Stomach (tissue), 9 donors: Measurements from ENCODE around the gene AIG1. TPM values are rescaled to one million over a fixed set of nuclear protein-coding genes. Genes with fewer than 3 reads are reported as not detected.

ENCODE experiments used
- DNase-seq, 2 donors: peaks; one replicate each; pipeline versions ENCODE4 v3.0.0 to v3.0.0-alpha.2; 2013 to 2019
- H3K27ac ChIP-seq, 5 donors: fragments of 200-600 bp in 4 of 5; sonication (generic) in 4 of 5; one replicate each; pipeline ENCODE4 v1.5.1; 2013 to 2019; ENCODE audit warnings: mild to moderate bottlenecking in 1 of 5, moderate library complexity in 1 of 5
- H3K27me3 ChIP-seq, 3 donors: fragments of 200-600 bp; sonication (generic); one replicate each; pipeline ENCODE4 v1.5.1; 2017 to 2019; ENCODE audit warnings: mixed run types in 1 of 3
- H3K36me3 ChIP-seq, 4 donors: fragments of 200-600 bp; sonication (generic); 1 replicate in 3 of 4; 2 replicates in 1 of 4; pipeline ENCODE4 v1.5.1; 2016 to 2019
- H3K4me1 ChIP-seq, 4 donors: fragments of 200-600 bp; sonication (generic); one replicate each; pipeline ENCODE4 v1.5.1; 2016 to 2019
- H3K4me3 ChIP-seq, 4 donors: fragments of 200-600 bp; sonication (generic) in 3 of 4; one replicate each; pipeline ENCODE4 v1.5.1; 2016 to 2019; ENCODE audit warnings: mild to moderate bottlenecking in 1 of 4
- H3K9me3 ChIP-seq, 4 donors: fragments of 200-600 bp; sonication (generic); one replicate each; pipeline ENCODE4 v1.5.1; 2016 to 2019
- CTCF ChIP-seq, 7 experiments: fragments of 450-650 bp in 4 of 7; fragments of 200-600 bp in 3 of 7; sonication (generic) in 3 of 7; IDR thresholded peaks; one replicate each; pipeline ENCODE4 v1.5.1; 2016 to 2019; ENCODE audit warnings: antibody characterized with exemption in 7 of 7, control low read depth in 2 of 7, mild to moderate bottlenecking in 1 of 7
- EP300 ChIP-seq: sonication (generic); formaldehyde crosslinking; IDR thresholded peaks from one replicate; pipeline ENCODE4 v1.6.1; 2017; ENCODE audit warnings: antibody characterized with exemption
- POLR2A ChIP-seq, 4 donors: fragments of 450-650 bp; IDR thresholded peaks; one replicate each; pipeline ENCODE4 v1.6.1; 2016; ENCODE audit warnings: antibody characterized with exemption in 4 of 4, control low read depth in 2 of 4, mild to moderate bottlenecking in 1 of 4, moderate library complexity in 1 of 4
- POLR2AphosphoS5 ChIP-seq, 3 donors: sonication (generic); formaldehyde crosslinking; IDR thresholded peaks; one replicate each; pipeline ENCODE4 v1.6.1; 2016; ENCODE audit warnings: antibody characterized with exemption in 3 of 3
- WGBS, 5 donors: extraction: QIAGEN DNeasy Blood & Tissue Kit in 3 of 5; methylation state at CpG; one replicate each; pipeline versions ENCODE4 v1.1.5 to v1.1.7; 2013 to 2018; 5-methylcytosine and 5-hydroxymethylcytosine counted together
- intact Hi-C: fragments of 100-400 bp; cut with DNase I; formaldehyde crosslinking; loops from one replicate; pipeline ENCODE4 v1.15.1; 2023; ENCODE audit warnings: low total_unique reads
- polyA plus RNA-seq, 3 donors: library from polyadenylated mRNA; stranded (reverse); fragments of 200-250 nt; gene quantifications; one replicate each; pipeline ENCODE4 v1.2.3, GENCODE V29; 2013
- total RNA-seq, 5 donors: library from RNA; depleted of rRNA; stranded (reverse); fragments of >200 nt; gene quantifications; one replicate each; pipeline versions ENCODE4 v1.1.0 to v1.2.3, GENCODE V29; 2014 to 2016
- donor health status: healthy with polysubstance abuse.
- donor health status: Bipolar disorder and iron deficiency.
- donor health status: healthy.

The AIG1 gene
- total and polyA plus RNA-seq, 8 donors, result 10.8 to 220 (median 29.7) TPM; not detected in 1

- intact Hi-C loops, result no loop called here
- no peaks in the 10 kb centered on the region for H3K27me3 ChIP-seq
- H3K36me3 ChIP-seq, result peaks cover 0 to 23% (median 0%) of the 10 kb centered on the region in 4 donors
- 92 to 98% (median 96%) methylated on average over 3 of the region's 3 CpGs for WGBS, 5 donors
- no peak for DNase-seq
- no peak overlapping the region for H3K4me3 ChIP-seq
- H3K9me3 ChIP-seq, result peaks cover 0 to 9% (median 5%) of the 10 kb centered on the region in 4 donors
- no peak overlapping the region for H3K27ac ChIP-seq
- H3K4me1 ChIP-seq, result no peaks in the 10 kb centered on the region
- TF ChIP-seq CTCF (IDR thresholded peaks at IDR 0.05), result no peak
- TF ChIP-seq POLR2AphosphoS5 (IDR thresholded peaks at IDR 0.05), result no peak
These were observed 118.4 kb downstream of the AIG1 start for GRCh38 chr6:143179096-143179495.

- 73 to 90% (median 82%) methylated on average over 3 of the region's 3 CpGs for WGBS, 5 donors
- no peaks in the 10 kb centered on the region for H3K4me1 ChIP-seq
- DNase-seq, result no peak
- no peaks in the 10 kb centered on the region for H3K27me3 ChIP-seq
- intact Hi-C loops, result no loop called here
- no peak overlapping the region for H3K27ac ChIP-seq
- no peak overlapping the region for H3K4me3 ChIP-seq
- H3K36me3 ChIP-seq, result peaks cover 0 to 15% (median 0%) of the 10 kb centered on the region in 4 donors
- peaks cover 0 to 2% (median under 1%) of the 10 kb centered on the region in 4 donors for H3K9me3 ChIP-seq
- TF ChIP-seq POLR2A (IDR thresholded peaks at IDR 0.05), result no peak
- TF ChIP-seq CTCF (IDR thresholded peaks at IDR 0.05), result no peak
- no peak for TF ChIP-seq POLR2AphosphoS5 (IDR thresholded peaks at IDR 0.05)
- TF ChIP-seq EP300, result no peak
These were observed 119.4 kb downstream of the AIG1 start for GRCh38 chr6:143179901-143180612.

- intact Hi-C loops, result no loop called here
- WGBS, 5 donors, result 73 to 87% (median 83%) methylated on average over 2 of the region's 2 CpGs
- Histone ChIP-seq H3K9me3 (no peaks in the 10 kb centered on the region), H3K27ac (no peak overlapping the region), H3K4me3 (no peak overlapping the region), H3K36me3 (peaks cover 0 to 14% (median 0%) of the 10 kb centered on the region in 4 donors), H3K27me3 (no peaks in the 10 kb centered on the region), H3K4me1 (no peaks in the 10 kb centered on the region)
- TF ChIP-seq EP300, result no peak
- no peak for TF ChIP-seq CTCF (IDR thresholded peaks at IDR 0.05)
- TF ChIP-seq POLR2A (IDR thresholded peaks at IDR 0.05), result no peak
- TF ChIP-seq POLR2AphosphoS5 (IDR thresholded peaks at IDR 0.05), result no peak
- DNase-seq, result no peak
These were observed 120.1 kb downstream of the AIG1 start for GRCh38 chr6:143180826-143181225.

- no peak for TF ChIP-seq POLR2A (IDR thresholded peaks at IDR 0.05)
- TF ChIP-seq EP300, result no peak
- no peak for TF ChIP-seq POLR2AphosphoS5 (IDR thresholded peaks at IDR 0.05)
- no peak for TF ChIP-seq CTCF (IDR thresholded peaks at IDR 0.05)
- Histone ChIP-seq H3K4me1 (peaks cover 0 to 7% (median 3%) of the 10 kb centered on the region in 4 donors), H3K9me3 (no peaks in the 10 kb centered on the region), H3K4me3 (no peak overlapping the region), H3K36me3 (peaks cover 0 to 5% (median 2%) of the 10 kb centered on the region in 4 donors), H3K27ac (no peak overlapping the region), H3K27me3 (no peaks in the 10 kb centered on the region)
- intact Hi-C loops, result no loop called here
- no peak for DNase-seq
These were observed 123.0 kb downstream of the AIG1 start for GRCh38 chr6:143183666-143184065.
